Esophagus muscularis mucosa (tissue), 4 donors: ENCODE data around the gene NPFF. TPM values are rescaled to one million over a fixed set of nuclear protein-coding genes. Genes with fewer than 3 reads are reported as not detected.

Experiments used
- DNase-seq: peaks from one replicate; pipeline ENCODE4 v3.0.0-alpha.2; 2017; ENCODE audit errors: extremely low spot score
- H3K27ac ChIP-seq, 4 donors: fragments of 200-600 bp; sonication (generic); replicated peaks in 1 of 4; 1 replicate in 3 of 4; 2 replicates in 1 of 4; pipeline ENCODE4 v1.5.1; 2016 to 2019; ENCODE audit warnings: mild to moderate bottlenecking in 1 of 4
- H3K27me3 ChIP-seq, 4 donors: fragments of 200-600 bp; sonication (generic); one replicate each; pipeline versions ENCODE4 v1.5.1 to v1.6.0; 2016 to 2019
- H3K36me3 ChIP-seq, 4 donors: fragments of 200-600 bp; sonication (generic); one replicate each; pipeline ENCODE4 v1.5.1; 2016 to 2019
- H3K4me1 ChIP-seq, 4 donors: fragments of 200-600 bp; sonication (generic); one replicate each; pipeline ENCODE4 v1.5.1; 2016 to 2019
- H3K4me3 ChIP-seq, 4 donors: fragments of 200-600 bp; sonication (generic); 1 replicate in 2 of 4; 2 replicates in 2 of 4; pipeline ENCODE4 v1.5.1; 2016 to 2019; ENCODE audit warnings: mild to moderate bottlenecking in 4 of 4, moderate library complexity in 1 of 4
- H3K9me3 ChIP-seq, 4 donors: fragments of 200-600 bp; sonication (generic); 1 replicate in 3 of 4; 2 replicates in 1 of 4; pipeline ENCODE4 v1.5.1; 2016 to 2019
- EP300 ChIP-seq: sonication (generic); formaldehyde crosslinking; IDR thresholded peaks from one replicate; pipeline ENCODE4 v1.6.1; 2017; ENCODE audit warnings: antibody characterized with exemption
- POLR2A ChIP-seq: fragments of 450-650 bp; IDR thresholded peaks from one replicate; pipeline ENCODE4 v1.6.1; 2017; ENCODE audit warnings: antibody characterized with exemption, moderate library complexity, mild to moderate bottlenecking, low read depth
- POLR2AphosphoS5 ChIP-seq, 2 donors: sonication (generic); formaldehyde crosslinking; IDR thresholded peaks; one replicate each; pipeline ENCODE4 v1.6.1; 2017; ENCODE audit warnings: antibody characterized with exemption in 2 of 2
- WGBS: methylation state at CpG from one replicate; pipeline ENCODE4 v1.1.5; 2018; 5-methylcytosine and 5-hydroxymethylcytosine counted together
- intact Hi-C: fragments of 100-400 bp; cut with DNase I; formaldehyde crosslinking; loops from one replicate; pipeline ENCODE4 v1.15.1; 2023
- total RNA-seq, 4 donors: library from RNA; depleted of rRNA; stranded (reverse); fragments of >200 nt; gene quantifications; one replicate each; pipeline versions ENCODE4 v1.1.0 to v1.2.1, GENCODE V29; 2016
- TF ChIP-seq, protein P1 (sequence below), 3 experiments: fragments of 200-600 bp in 2 of 3; fragments of 450-650 bp in 1 of 3; sonication (generic) in 2 of 3; IDR thresholded peaks; one replicate each; pipeline ENCODE4 v1.5.1; 2017 to 2019; ENCODE audit warnings: antibody characterized with exemption in 3 of 3, mild to moderate bottlenecking in 2 of 3, moderate library complexity in 1 of 3

Gene NPFF
- total RNA-seq, 4 donors from 2014 or later = not detected

DNA sequence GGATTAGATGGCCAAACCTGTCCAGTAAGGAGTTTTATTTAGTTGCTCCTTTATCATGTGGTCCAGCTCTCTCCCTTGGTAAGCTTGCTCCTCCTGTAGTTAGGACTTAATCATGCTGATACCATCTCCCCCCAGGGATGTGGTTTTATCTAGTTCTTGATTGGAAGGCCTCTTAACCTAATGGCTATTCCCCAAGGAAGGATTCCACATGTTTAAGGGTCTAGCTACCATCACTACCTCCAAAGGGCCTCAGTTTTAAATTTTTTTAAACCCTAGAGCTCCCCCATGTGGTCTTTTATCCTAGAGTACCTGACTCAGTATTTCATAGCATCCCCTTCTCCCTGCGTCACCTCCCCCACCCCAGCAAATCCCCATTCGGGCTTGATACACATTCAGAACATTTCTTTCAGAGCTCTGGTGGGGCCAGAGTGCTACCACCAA, 30.5 kb downstream of the NPFF start:
- TF ChIP-seq, protein P1, sequence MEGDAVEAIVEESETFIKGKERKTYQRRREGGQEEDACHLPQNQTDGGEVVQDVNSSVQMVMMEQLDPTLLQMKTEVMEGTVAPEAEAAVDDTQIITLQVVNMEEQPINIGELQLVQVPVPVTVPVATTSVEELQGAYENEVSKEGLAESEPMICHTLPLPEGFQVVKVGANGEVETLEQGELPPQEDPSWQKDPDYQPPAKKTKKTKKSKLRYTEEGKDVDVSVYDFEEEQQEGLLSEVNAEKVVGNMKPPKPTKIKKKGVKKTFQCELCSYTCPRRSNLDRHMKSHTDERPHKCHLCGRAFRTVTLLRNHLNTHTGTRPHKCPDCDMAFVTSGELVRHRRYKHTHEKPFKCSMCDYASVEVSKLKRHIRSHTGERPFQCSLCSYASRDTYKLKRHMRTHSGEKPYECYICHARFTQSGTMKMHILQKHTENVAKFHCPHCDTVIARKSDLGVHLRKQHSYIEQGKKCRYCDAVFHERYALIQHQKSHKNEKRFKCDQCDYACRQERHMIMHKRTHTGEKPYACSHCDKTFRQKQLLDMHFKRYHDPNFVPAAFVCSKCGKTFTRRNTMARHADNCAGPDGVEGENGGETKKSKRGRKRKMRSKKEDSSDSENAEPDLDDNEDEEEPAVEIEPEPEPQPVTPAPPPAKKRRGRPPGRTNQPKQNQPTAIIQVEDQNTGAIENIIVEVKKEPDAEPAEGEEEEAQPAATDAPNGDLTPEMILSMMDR (IDR thresholded peaks at IDR 0.05) = peak; percentile 14 to 27 (median 14)
- TF ChIP-seq POLR2AphosphoS5 (IDR thresholded peaks at IDR 0.05) (peak in 1 of 2 donors; percentile 15), EP300 (no peak)
- DNase-seq = no peak
- Histone ChIP-seq H3K27ac (peak overlapping the region; percentile 22 to 55 (median 36)), H3K36me3 (peaks cover 51 to 100% (median 97%) of the 10 kb centered on the region in 4 donors), H3K4me3 (no peak overlapping the region), H3K9me3 (no peaks in the 10 kb centered on the region), H3K27me3 (no peaks in the 10 kb centered on the region), H3K4me1 (peaks cover 61 to 88% (median 79%) of the 10 kb centered on the region in 4 donors)
- 58% methylated on average over 2 of the region's 2 CpGs for WGBS
- intact Hi-C loops = no loop called here

DNA sequence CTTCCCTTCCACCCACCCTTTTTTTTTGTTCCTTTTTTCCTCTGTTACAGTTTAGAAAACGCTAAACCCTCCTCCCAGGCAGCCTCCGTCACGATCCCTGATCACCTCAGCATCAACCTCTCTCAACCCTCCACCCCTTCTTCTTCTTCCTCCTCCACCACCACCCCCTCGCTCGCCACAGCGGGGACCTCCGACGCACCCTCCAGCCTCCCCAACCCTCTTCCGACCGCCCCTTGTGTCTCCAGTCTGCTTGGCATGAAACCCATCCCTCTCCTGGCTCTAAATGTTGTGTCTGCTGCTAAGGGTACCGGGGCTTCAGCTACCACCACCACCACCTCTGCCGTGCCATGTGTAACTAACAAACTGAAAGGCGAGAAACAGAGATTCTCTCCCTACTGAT, 32.5 kb downstream of the NPFF start:
- Histone ChIP-seq H3K27ac (peak overlapping the region in 3 of 4 donors; percentile 12 to 55 (median 21)), H3K9me3 (no peaks in the 10 kb centered on the region), H3K4me1 (peaks cover 53 to 87% (median 73%) of the 10 kb centered on the region in 4 donors), H3K4me3 (no peak overlapping the region), H3K36me3 (peaks cover 58 to 100% (median 97%) of the 10 kb centered on the region in 4 donors), H3K27me3 (no peaks in the 10 kb centered on the region)
- DNase-seq = no peak
- TF ChIP-seq POLR2A (no peak), EP300 (no peak), POLR2AphosphoS5 (IDR thresholded peaks at IDR 0.05) (peak in 1 of 2 donors; percentile 16)
- TF ChIP-seq, protein P1 (IDR thresholded peaks at IDR 0.05) = no peak
- intact Hi-C loops = no loop called here
- WGBS = 65% methylated on average over 13 of the region's 13 CpGs

- no peak for DNase-seq
- H3K9me3 ChIP-seq = no peaks in the 10 kb centered on the region
- peak overlapping the region in 1 of 4 donors; percentile 55 for H3K27ac ChIP-seq
- WGBS = 68% methylated on average over 2 of the region's 2 CpGs
- H3K27me3 ChIP-seq = no peaks in the 10 kb centered on the region
- peaks cover 61 to 100% (median 98%) of the 10 kb centered on the region in 4 donors for H3K36me3 ChIP-seq
- peaks cover 53 to 89% (median 74%) of the 10 kb centered on the region in 4 donors for H3K4me1 ChIP-seq
- intact Hi-C loops = no loop called here
- no peak for TF ChIP-seq POLR2AphosphoS5 (IDR thresholded peaks at IDR 0.05)
- TF ChIP-seq EP300 = no peak
- no peak for TF ChIP-seq POLR2A
- TF ChIP-seq, protein P1 (IDR thresholded peaks at IDR 0.05) = no peak
- H3K4me3 ChIP-seq = no peak overlapping the region
Observed at GRCh38 chr12:53474077-53474476, 33.2 kb downstream of the NPFF start.

DNA sequence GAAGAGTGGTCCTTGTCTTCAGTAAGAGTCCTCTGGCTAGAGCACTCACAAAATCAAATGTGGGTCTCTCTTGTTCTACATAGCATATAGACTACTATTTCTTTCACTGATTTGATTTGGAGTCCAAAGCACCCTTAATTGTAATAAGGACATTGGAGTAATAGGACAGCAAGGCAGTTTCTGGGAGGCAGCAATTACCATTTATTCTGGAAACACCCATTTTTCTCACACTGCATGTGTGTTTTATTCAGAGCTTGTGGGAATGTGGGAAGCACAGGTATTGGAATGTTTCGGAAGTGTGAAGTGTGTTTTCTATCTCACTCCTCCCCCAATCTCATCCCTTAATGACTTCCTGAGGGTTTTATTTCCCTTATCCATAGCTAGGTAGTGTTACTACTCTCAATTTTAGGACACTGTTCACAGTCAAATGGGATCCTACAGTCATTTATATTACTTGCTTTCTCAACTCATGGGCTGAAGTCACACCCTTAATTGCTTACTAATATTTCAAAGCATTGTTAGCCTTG, 35.2 kb downstream of the NPFF start:
- TF ChIP-seq POLR2AphosphoS5 (IDR thresholded peaks at IDR 0.05) (no peak), POLR2A (no peak), EP300 (no peak)
- TF ChIP-seq, protein P1 (IDR thresholded peaks at IDR 0.05) = no peak
- intact Hi-C loops = no loop called here
- WGBS = 86% methylated on average over 1 of the region's 1 CpG
- Histone ChIP-seq H3K27me3 (no peaks in the 10 kb centered on the region), H3K27ac (peak overlapping the region in 2 of 4 donors; percentile 2 to 7), H3K4me3 (no peak overlapping the region), H3K4me1 (peaks cover 48 to 81% (median 59%) of the 10 kb centered on the region in 4 donors), H3K9me3 (no peaks in the 10 kb centered on the region), H3K36me3 (peaks cover 81 to 100% (median 100%) of the 10 kb centered on the region in 4 donors)
- no peak for DNase-seq
